GM12864 (cell line): ENCODE results near the gene WDTC1.
"Not testable (repeated sequence)": the region's sequence is repeated elsewhere in the genome, so short reads cannot be mapped to it uniquely, and the experiment has no call there.

Source experiments
- DNase-seq: peaks from one replicate; pipeline ENCODE4 v3.0.0-alpha.2; 2011; ENCODE audit warnings: low read depth
- H3K4me3 ChIP-seq: 2 replicates; pipeline ENCODE4 v1.5.1; 2011; ENCODE audit warnings: mild to moderate bottlenecking, low read depth, low read length, control low read depth
- CTCF ChIP-seq: IDR thresholded peaks from 2 replicates; pipeline ENCODE4 v1.5.1; 2011; ENCODE audit warnings: low read depth, mild to moderate bottlenecking, moderate library complexity, low read length, control low read depth, inconsistent platforms; ENCODE audit errors: missing control alignments

WDTC1 gene

DNA sequence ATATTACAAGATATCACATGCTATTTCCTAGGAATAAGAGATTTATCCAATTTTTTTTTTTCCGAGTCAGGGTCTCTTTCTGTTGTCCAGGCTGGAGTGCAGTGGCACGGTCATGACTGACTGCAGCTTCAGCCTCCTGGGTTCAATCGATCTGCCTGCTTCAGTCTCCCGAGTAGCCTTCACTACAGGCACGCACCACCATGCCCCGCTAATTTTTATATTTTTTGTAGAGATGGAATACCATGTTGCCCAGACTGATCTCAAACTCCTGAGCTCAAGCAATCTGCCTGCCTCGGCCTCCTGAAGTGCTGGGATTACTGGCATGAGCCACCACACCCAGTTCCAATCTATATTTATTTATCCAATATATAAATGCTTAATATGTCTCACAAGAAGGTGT, 18.0 kb upstream of the WDTC1 start:
- DNase-seq, result no peak
- TF ChIP-seq CTCF, result no peak

GRCh38 chr1:27217401-27217800, 17.0 kb upstream of the WDTC1 start:
- no peak overlapping the region for H3K4me3 ChIP-seq
- DNase-seq, result no peak
- no peak for TF ChIP-seq CTCF

More for the DNA sequence above, 18.0 kb upstream of the WDTC1 start:
- H3K4me3 ChIP-seq, result no peak overlapping the region

- DNase-seq, result no peak
- TF ChIP-seq CTCF, result no peak
- H3K4me3 ChIP-seq, result no peak overlapping the region
Observed at GRCh38 chr1:27218736-27219135, 15.7 kb upstream of the WDTC1 start.

DNA sequence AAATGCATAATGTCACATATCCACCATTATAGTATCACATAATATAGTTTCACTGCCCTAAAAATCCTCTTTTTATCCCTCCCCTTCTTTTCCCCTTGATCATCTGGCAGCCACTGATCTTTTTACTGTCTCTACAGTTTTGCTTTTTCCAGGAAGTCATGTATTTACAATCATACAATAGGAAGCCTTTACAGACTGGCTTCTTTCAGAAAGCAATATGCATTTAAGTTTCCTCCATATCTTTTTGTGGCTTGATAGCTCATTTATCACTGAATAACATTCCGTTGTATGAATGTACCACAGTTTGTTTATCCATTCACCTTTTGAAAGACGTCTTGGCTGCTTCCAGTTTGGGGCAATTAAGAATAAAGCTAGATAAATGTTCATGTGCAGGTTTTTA, 14.3 kb upstream of the WDTC1 start:
- no peak overlapping the region for H3K4me3 ChIP-seq
- DNase-seq, result no peak
- no peak for TF ChIP-seq CTCF

DNA sequence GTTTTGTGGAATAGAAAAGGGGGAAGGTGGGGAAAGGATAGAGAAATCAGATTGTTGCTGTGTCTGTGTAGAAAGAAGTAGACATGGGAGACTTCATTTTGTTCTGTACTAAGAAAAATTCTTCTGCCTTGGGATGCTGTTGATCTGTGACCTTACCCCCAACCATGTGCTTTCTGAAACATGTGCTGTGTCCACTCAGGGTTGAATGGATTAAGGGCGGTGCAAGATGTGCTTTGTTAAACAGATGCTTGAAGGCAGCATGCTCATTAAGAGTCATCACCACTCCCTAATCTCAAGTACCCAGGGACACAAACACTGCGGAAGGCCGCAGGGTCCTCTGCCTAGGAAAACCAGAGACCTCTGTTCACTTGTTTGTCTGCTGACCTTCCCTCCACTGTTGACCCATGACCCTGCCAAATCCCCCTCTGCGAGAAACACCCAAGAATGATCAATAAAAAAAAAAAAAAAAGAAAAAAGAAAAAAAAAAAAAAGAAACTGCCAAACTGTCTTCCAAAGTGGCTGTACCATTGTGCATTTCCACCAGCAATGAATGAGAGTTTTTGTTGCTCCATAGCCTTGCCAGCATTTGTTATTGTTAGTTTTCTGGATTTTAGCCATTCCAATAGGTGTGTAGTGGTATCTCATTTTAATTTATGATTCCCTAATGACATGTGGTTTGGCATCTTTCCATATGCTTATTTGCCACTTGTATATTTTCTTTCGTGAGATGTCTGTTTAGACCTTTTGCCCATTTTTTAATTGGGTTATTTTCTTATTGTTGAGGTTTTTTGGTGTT, 13.5 kb upstream of the WDTC1 start:
- not testable (repeated sequence) for DNase-seq, H3K4me3 ChIP-seq

DNA sequence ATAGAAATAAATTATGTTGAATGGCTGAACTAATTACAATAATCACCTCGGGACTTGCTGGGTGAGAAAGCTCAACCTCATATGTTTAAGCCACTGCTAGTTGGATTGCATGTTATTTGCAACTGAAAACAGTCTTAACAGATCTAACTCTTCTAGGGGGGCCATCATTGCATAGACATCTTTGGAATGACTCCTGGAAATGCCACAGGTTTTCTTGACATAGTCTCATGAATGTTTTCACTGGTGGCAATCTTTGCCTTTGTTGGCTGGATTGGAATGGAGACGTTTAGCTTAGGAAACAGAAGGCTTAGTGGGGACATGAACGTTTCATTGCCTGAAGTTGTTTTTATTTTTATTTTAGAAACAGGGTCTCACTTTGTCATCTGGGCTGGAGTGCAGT, 8.8 kb upstream of the WDTC1 start:
- no peak for DNase-seq
- no peak for TF ChIP-seq CTCF
- H3K4me3 ChIP-seq, result no peak overlapping the region

GRCh38 chr1:27227765-27228164, 6.7 kb upstream of the WDTC1 start:
- no peak for DNase-seq
- no peak overlapping the region for H3K4me3 ChIP-seq

More at GRCh38 chr1:27227765-27228164, 6.7 kb upstream of the WDTC1 start:
- TF ChIP-seq CTCF, result no peak
